Mucosa of descending colon (tissue), 3 donors: ENCODE measurements around the gene PDGFB. TPM values are rescaled to one million over a fixed set of nuclear protein-coding genes. Genes with fewer than 3 reads are reported as not detected.

Experiments
- ATAC-seq: fragments of 200-7000 bp; cut with Tn5 transposase; one replicate; pipeline ENCODE4 v1.9.1; 2020; ENCODE audit warnings: mild to moderate bottlenecking, moderate library complexity
- DNase-seq, 3 donors: peaks; one replicate each; pipeline ENCODE4 v3.0.0-alpha.2; 2020
- H3K36me3 ChIP-seq: fragments of 200-600 bp; one replicate; pipeline ENCODE4 v1.8.0; 2021; ENCODE audit warnings: low read depth, mild to moderate bottlenecking
- H3K4me1 ChIP-seq: fragments of 200-600 bp; one replicate; pipeline ENCODE4 v1.8.0; 2021; ENCODE audit warnings: low read depth, mild to moderate bottlenecking
- H3K4me3 ChIP-seq: fragments of 200-600 bp; one replicate; pipeline ENCODE4 v1.8.0; 2021; ENCODE audit warnings: mild to moderate bottlenecking
- H3K9me3 ChIP-seq: fragments of 200-600 bp; one replicate; pipeline ENCODE4 v1.8.0; 2021; ENCODE audit warnings: mild to moderate bottlenecking
- CTCF ChIP-seq: fragments of 200-600 bp; IDR thresholded peaks from one replicate; pipeline ENCODE4 v1.8.0; 2022; ENCODE audit warnings: antibody characterized with exemption, mild to moderate bottlenecking
- intact Hi-C, 2 donors: fragments of 100-400 bp; cut with DNase I in 1 of 2; cut with micrococcal nuclease in 1 of 2; formaldehyde crosslinking; loops; one replicate each; pipeline versions ENCODE4 v1.11.0 to v1.11.1; 2022; cut with DNase I, micrococcal nuclease
- total RNA-seq, 3 donors: library from RNA; stranded (reverse); fragmentation: NEBNext Ultra II Directional in 2 of 3; extraction: Animal tissue kit (Norgen Biotek cat#: 25700) in 2 of 3; gene quantifications; one replicate each; pipeline versions ENCODE4 v1.2.1 to v1.2.4, GENCODE V29; 2021 to 2023
- donor health status: DM: no; HTN: no; CAD: no; lungs with moderate emphysema.
- donor health status: DM: no; HTN: no; CAD: no.
- donor health status: DM: no; HTN: yes; CAD: no.

The PDGFB gene
- total RNA-seq, 3 donors from 2014 or later = 1.8 to 16.6 (median 5.4) TPM

GRCh38 chr22:39182478-39183030, 62.2 kb downstream of the PDGFB start:
- Histone ChIP-seq H3K4me3 (no peak overlapping the region), H3K9me3 (no peaks in the 10 kb centered on the region), H3K36me3 (no peaks in the 10 kb centered on the region), H3K4me1 (no peaks in the 10 kb centered on the region)
- no peak for DNase-seq
- no peak for TF ChIP-seq CTCF
- ATAC-seq = no peak
- intact Hi-C loops = no loop called here

GRCh38 chr22:39181778-39182177, 63.0 kb downstream of the PDGFB start:
- DNase-seq (no peak), ATAC-seq (no peak)
- Histone ChIP-seq H3K9me3 (no peaks in the 10 kb centered on the region), H3K4me1 (no peaks in the 10 kb centered on the region), H3K4me3 (no peak overlapping the region), H3K36me3 (no peaks in the 10 kb centered on the region)
- intact Hi-C loops = no loop called here
- TF ChIP-seq CTCF = no peak

- no peak for TF ChIP-seq CTCF
- ATAC-seq (no peak), DNase-seq (no peak)
- Histone ChIP-seq H3K9me3 (no peaks in the 10 kb centered on the region), H3K4me3 (no peak overlapping the region), H3K36me3 (no peaks in the 10 kb centered on the region), H3K4me1 (no peaks in the 10 kb centered on the region)
- intact Hi-C loops = no loop called here
These were observed 63.4 kb downstream of the PDGFB start for GRCh38 chr22:39181356-39181755.

- no peaks in the 10 kb centered on the region for H3K9me3 ChIP-seq
- TF ChIP-seq CTCF = no peak
- intact Hi-C loops = loop anchor here in 1 of 2 donors (10.0 kb wide), 1 partner anchor 135 kb away; the partner anchor contains the start of gene RPL3
- peaks cover 7% of the 10 kb centered on the region for H3K4me1 ChIP-seq
- no peaks in the 10 kb centered on the region for H3K36me3 ChIP-seq
- H3K4me3 ChIP-seq = no peak overlapping the region
- no peak for DNase-seq
- no peak for ATAC-seq
These were observed 64.9 kb downstream of the PDGFB start for GRCh38 chr22:39179841-39180335.

- TF ChIP-seq CTCF = no peak
- H3K4me1 ChIP-seq = peaks cover 8% of the 10 kb centered on the region
- H3K9me3 ChIP-seq = no peaks in the 10 kb centered on the region
- DNase-seq (no peak), ATAC-seq (no peak)
- no peak overlapping the region for H3K4me3 ChIP-seq
- intact Hi-C loops = loop anchor here in 1 of 2 donors (10.0 kb wide), 1 partner anchor 135 kb away; the partner anchor contains the start of gene RPL3
- no peaks in the 10 kb centered on the region for H3K36me3 ChIP-seq
These were observed 65.4 kb downstream of the PDGFB start for GRCh38 chr22:39179401-39179827.
